IMR-90 (cell line): ENCODE measurements around the gene KLF11. TPM values are rescaled to one million over a fixed set of nuclear protein-coding genes. Genes with fewer than 3 reads are reported as not detected.

Experiments
- ATAC-seq: fragments of 200-7000 bp; cut with Tn5 transposase; 2 replicates; pipeline ENCODE4 v1.9.1; 2020; ENCODE audit warnings: low read depth, mild to moderate bottlenecking, moderate library complexity
- BruUV-seq: library from RNA; stranded (reverse); fragments of 400-500 nt; replicated peaks from 2 replicates; lab custom pipeline; 2021; lab: Mats Ljungman, UMichigan
- CTCF ChIA-PET: fragments of 300-600 bp; formaldehyde crosslinking; extraction: SDS; loops from one replicate; lab custom pipeline; 2021; ENCODE audit warnings: antibody characterized with exemption; lab: Yijun Ruan, JAX
- POLR2A ChIA-PET: fragments of 300-600 bp; sonication (Branson Sonifier 250); formaldehyde crosslinking; loops from one replicate; lab custom pipeline; 2022; ENCODE audit warnings: antibody characterized with exemption; ENCODE audit not compliant: unreplicated experiment; lab: Charles Lee
- DNase-seq: peaks from one replicate; pipeline ENCODE4 v3.0.0; 2013
- H2AFZ ChIP-seq: replicated peaks from 2 replicates; pipeline ENCODE3; 2013; ENCODE audit warnings: low read length, mild to moderate bottlenecking; ENCODE audit not compliant: poor library complexity
- H2AK5ac ChIP-seq: 2 replicates; pipeline ENCODE4 v1.6.1; 2013; ENCODE audit warnings: low read depth, low read length, inconsistent platforms
- H2AK9ac ChIP-seq: replicated peaks from 2 replicates; pipeline ENCODE3; 2013; ENCODE audit warnings: mild to moderate bottlenecking, low read depth, low read length, moderate library complexity; ENCODE audit not compliant: poor library complexity
- H2BK120ac ChIP-seq: 2 replicates; pipeline ENCODE4 v1.6.1; 2013; ENCODE audit warnings: low read depth, low read length, inconsistent platforms
- H2BK15ac ChIP-seq: 3 replicates; pipeline ENCODE4 v1.6.1; 2013; ENCODE audit warnings: low read depth, low read length, inconsistent platforms
- H2BK20ac ChIP-seq: 2 replicates; pipeline ENCODE4 v1.6.1; 2013; ENCODE audit warnings: low read depth, mild to moderate bottlenecking, inconsistent platforms, low read length, moderate library complexity
- H2BK5ac ChIP-seq: 2 replicates; pipeline ENCODE4 v1.6.1; 2013; ENCODE audit warnings: mild to moderate bottlenecking, low read depth, low read length, inconsistent platforms; ENCODE audit not compliant: poor library complexity, severe bottlenecking
- H3K14ac ChIP-seq: replicated peaks from 2 replicates; pipeline ENCODE4 v1.6.1; 2013; ENCODE audit warnings: low read depth, low read length, inconsistent platforms
- H3K18ac ChIP-seq: 2 replicates; pipeline ENCODE4 v1.6.1; 2013; ENCODE audit warnings: low read depth, low read length, control low read depth
- H3K23ac ChIP-seq: 2 replicates; pipeline ENCODE4 v1.6.1; 2013; ENCODE audit warnings: low read depth, low read length, inconsistent platforms
- H3K27ac ChIP-seq: 2 replicates; pipeline ENCODE4 v1.5.1; 2013; ENCODE audit warnings: mild to moderate bottlenecking, control low read depth, low read length; ENCODE audit not compliant: insufficient read depth
- H3K27me3 ChIP-seq: 2 replicates; pipeline ENCODE4 v1.6.1; 2013; ENCODE audit warnings: low read length; ENCODE audit not compliant: control insufficient read depth, insufficient read depth
- H3K36me3 ChIP-seq: 2 replicates; pipeline ENCODE4 v1.6.1; 2013; ENCODE audit warnings: low read length, mixed read lengths; ENCODE audit not compliant: control insufficient read depth, insufficient read depth
- H3K4ac ChIP-seq: 2 replicates; pipeline ENCODE4 v1.6.1; 2013; ENCODE audit warnings: low read depth, low read length, inconsistent platforms
- H3K4me1 ChIP-seq: 2 replicates; pipeline ENCODE4 v1.6.1; 2013; ENCODE audit warnings: low read length, mixed read lengths; ENCODE audit not compliant: control insufficient read depth, insufficient read depth
- H3K4me2 ChIP-seq: 2 replicates; pipeline ENCODE4 v1.6.1; 2013; ENCODE audit warnings: low read depth, mild to moderate bottlenecking, control low read depth, low read length, moderate library complexity
- H3K4me3 ChIP-seq: 2 replicates; pipeline ENCODE4 v1.5.1; 2013; ENCODE audit warnings: low read depth, mild to moderate bottlenecking, control low read depth, low read length, moderate library complexity; ENCODE audit not compliant: insufficient read depth
- H3K56ac ChIP-seq: 2 replicates; pipeline ENCODE4 v1.6.1; 2013; ENCODE audit warnings: low read length, inconsistent platforms; ENCODE audit not compliant: insufficient read depth; ENCODE audit errors: extremely low read depth
- H3K79me1 ChIP-seq, 2 experiments: 2 replicates each; pipeline ENCODE4 v1.6.1; 2013; ENCODE audit warnings: low read length in 2 of 2, inconsistent platforms in 1 of 2, low read depth in 1 of 2
- H3K9ac ChIP-seq: 2 replicates; pipeline ENCODE4 v1.6.1; 2013; ENCODE audit warnings: low read depth, low read length, control low read depth
- H3K9me1 ChIP-seq: 2 replicates; pipeline ENCODE4 v1.6.1; 2013; ENCODE audit warnings: low read length, inconsistent platforms; ENCODE audit not compliant: insufficient read depth
- H3K9me3 ChIP-seq: 2 replicates; pipeline ENCODE4 v1.6.1; 2013; ENCODE audit warnings: low read length; ENCODE audit not compliant: control insufficient read depth, insufficient read depth
- H4K20me1 ChIP-seq: 2 replicates; pipeline ENCODE4 v1.6.1; 2013; ENCODE audit warnings: low read length, inconsistent platforms; ENCODE audit not compliant: insufficient read depth
- H4K5ac ChIP-seq: 2 replicates; pipeline ENCODE4 v1.6.1; 2013; ENCODE audit warnings: mild to moderate bottlenecking, low read depth, low read length, control low read depth
- H4K8ac ChIP-seq, 2 experiments: 2 replicates each; pipeline ENCODE4 v1.6.1; 2013; ENCODE audit warnings: low read depth in 2 of 2, low read length in 2 of 2, control low read depth in 1 of 2, inconsistent platforms in 1 of 2
- H4K91ac ChIP-seq: 2 replicates; pipeline ENCODE4 v1.6.1; 2013; ENCODE audit warnings: low read depth, low read length, inconsistent platforms; ENCODE audit not compliant: insufficient read depth
- BHLHE40 ChIP-seq: fragments of 150-350 bp; IDR thresholded peaks from 2 replicates; pipeline ENCODE4 v1.6.1; 2016; ENCODE audit warnings: mild to moderate bottlenecking, low read depth, low read length
- CHD1 ChIP-seq: IDR thresholded peaks from 2 replicates; pipeline ENCODE4 v1.6.1; 2012; ENCODE audit warnings: low read depth, low read length, improper control_type of control experiment
- CTCF ChIP-seq: conservative IDR thresholded peaks from 2 replicates; pipeline ENCODE4 v1.5.1; 2012; ENCODE audit warnings: mild to moderate bottlenecking, low read depth, low read length, improper control_type of control experiment
- MAFK ChIP-seq: IDR thresholded peaks from 2 replicates; pipeline ENCODE4 v1.6.1; 2012; ENCODE audit warnings: low read depth, low read length, improper control_type of control experiment
- MAZ ChIP-seq: IDR thresholded peaks from 2 replicates; pipeline ENCODE4 v1.6.1; 2012; ENCODE audit warnings: low read depth, mild to moderate bottlenecking, low read length, improper control_type of control experiment, moderate library complexity, borderline replicate concordance
- RAD21 ChIP-seq: IDR thresholded peaks from 2 replicates; pipeline ENCODE4 v1.6.1; 2012; ENCODE audit warnings: low read length, improper control_type of control experiment
- WGBS, 2 experiments: methylation state at CpG; one replicate each; pipeline versions ENCODE4 v1.1.5 to v1.1.7; 2013; ENCODE audit warnings: missing lambda C conversion rate in 2 of 2; ENCODE audit not compliant: insufficient read length in 1 of 2; ENCODE audit errors: extremely low coverage in 2 of 2; 5-methylcytosine and 5-hydroxymethylcytosine counted together
- dilution Hi-C: fragments of 300-500 bp; cut with HindIII; formaldehyde crosslinking; loops from one replicate; pipeline ENCODE4 v1.14.3; 2018; ENCODE audit warnings: low sequenced_read_pairs; ENCODE audit not compliant: unreplicated experiment
- in situ Hi-C: fragments of 300-500 bp; cut with MboI; formaldehyde crosslinking; loops from 3 replicates; pipeline ENCODE4 v1.14.3; 2019; ENCODE audit warnings: low sequenced_read_pairs, inconsistent platforms, mixed read lengths
- intact Hi-C: fragments of 100-400 bp; cut with micrococcal nuclease; formaldehyde crosslinking; loops from 2 replicates; pipeline ENCODE4 v1.10.0; 2022
- polyA plus RNA-seq, 3 experiments: library from polyadenylated mRNA; depleted of rRNA; stranded (reverse); fragments of >200 nt; gene quantifications; 2 replicates each; pipeline ENCODE4 v1.2.3, GENCODE V29; 2012; ENCODE audit warnings: low replicate concordance in 1 of 3
- total RNA-seq: library from RNA; depleted of rRNA; stranded (reverse); fragments of >200 nt; gene quantifications from 2 replicates; pipeline ENCODE4 v1.2.3, GENCODE V29; 2012

KLF11 gene
- total and polyA plus RNA-seq, 2 of the 4 experiments (the other 2 are of a cell fraction): 2.0 to 2.4 TPM

- Histone ChIP-seq H4K8ac (no peak overlapping the region), H3K4me1 (no peaks in the 10 kb centered on the region; the same call in 1 of the 2 replicates), H3K79me1 (no peaks in the 10 kb centered on the region), H3K9me1 (no peaks in the 10 kb centered on the region; the same call in 1 of the 2 replicates), H2BK15ac (no peak overlapping the region), H3K9ac (no peak overlapping the region), H2AFZ (peak overlapping the region; percentile 10), H3K9me3 (peaks cover 2% of the 10 kb centered on the region; the same call in 1 of the 2 replicates), H3K18ac (no peak overlapping the region), H3K27me3 (no peaks in the 10 kb centered on the region; the same call in 1 of the 2 replicates), H3K36me3 (no peaks in the 10 kb centered on the region), H3K56ac (no peak overlapping the region), H2BK20ac (no peak overlapping the region), H2AK5ac (no peak overlapping the region), H4K91ac (no peak overlapping the region), H4K5ac (no peak overlapping the region), H4K20me1 (no peaks in the 10 kb centered on the region), H2BK120ac (no peak overlapping the region), H3K27ac (no peak overlapping the region), H2BK5ac (no peak overlapping the region), H3K4me2 (no peak overlapping the region), H3K4ac (no peak overlapping the region; the same call in 1 of the 2 replicates), H3K4me3 (no peak overlapping the region), H2AK9ac (no peak overlapping the region), H3K23ac (no peak overlapping the region), H3K14ac (no peak overlapping the region)
- intact Hi-C loops (no loop called here), dilution Hi-C loops (no loop called here), in situ Hi-C loops (no loop called here)
- ChIA-PET POLR2A (no interaction called here), CTCF (interaction anchor here (1.1 kb wide), 1 partner anchor 19 kb away, joined by 4 read pairs; no protein-coding TSS in a partner anchor)
- no peak for TF ChIP-seq BHLHE40
- TF ChIP-seq MAFK: no peak
- no peak for TF ChIP-seq MAZ
- no peak for TF ChIP-seq RAD21
- no peak for TF ChIP-seq CHD1
- TF ChIP-seq CTCF: no peak
- ATAC-seq (no peak), DNase-seq (no peak)
- WGBS, 2 experiments: 93% methylated on average over 5 of the region's 16 CpGs; no CpG with 5 or more reads in 1 of the 2 experiments
- no TSS peak for BruUV-seq
These were observed 14.9 kb upstream of the KLF11 start for GRCh38 chr2:10028407-10028987.
